Stimulated activated effector memory CD8-positive, alpha-beta T cell treated with anti-CD3 and anti-CD28 coated beads, Interleukin-12 subunit alpha, Interleukin-12 subunit beta, amount 100 ng/mL, for 72 hours (primary cell): ENCODE results near the gene XKR7.
"Not testable (repeated sequence)": the region's sequence is repeated elsewhere in the genome, so short reads cannot be mapped to it uniquely, and the experiment has no call there.

Experiments used
- ATAC-seq: fragments of 150-1000 bp; cut with Tn5 transposase; 2 replicates; pipeline ENCODE4 v1.10.0; 2021
- DNase-seq, 2 donors: peaks; one replicate each; pipeline ENCODE4 v3.0.0; 2021 to 2022; ENCODE audit warnings: low spot score in 2 of 2
- H3K27ac Mint-ChIP-seq: one replicate; pipeline ENCODE4 v1.8.0; 2022; ENCODE audit warnings: mild to moderate bottlenecking, mixed read lengths
- H3K36me3 Mint-ChIP-seq: one replicate; pipeline ENCODE4 v1.8.0; 2022; ENCODE audit warnings: mild to moderate bottlenecking, mixed read lengths
- H3K4me1 Mint-ChIP-seq: one replicate; pipeline ENCODE4 v1.8.0; 2022; ENCODE audit warnings: mixed read lengths
- H3K4me3 Mint-ChIP-seq: one replicate; pipeline ENCODE4 v1.8.0; 2022; ENCODE audit warnings: mild to moderate bottlenecking, mixed read lengths
- H3K9me3 Mint-ChIP-seq: one replicate; pipeline ENCODE4 v1.8.0; 2022; ENCODE audit warnings: mixed read lengths

The XKR7 gene

DNA sequence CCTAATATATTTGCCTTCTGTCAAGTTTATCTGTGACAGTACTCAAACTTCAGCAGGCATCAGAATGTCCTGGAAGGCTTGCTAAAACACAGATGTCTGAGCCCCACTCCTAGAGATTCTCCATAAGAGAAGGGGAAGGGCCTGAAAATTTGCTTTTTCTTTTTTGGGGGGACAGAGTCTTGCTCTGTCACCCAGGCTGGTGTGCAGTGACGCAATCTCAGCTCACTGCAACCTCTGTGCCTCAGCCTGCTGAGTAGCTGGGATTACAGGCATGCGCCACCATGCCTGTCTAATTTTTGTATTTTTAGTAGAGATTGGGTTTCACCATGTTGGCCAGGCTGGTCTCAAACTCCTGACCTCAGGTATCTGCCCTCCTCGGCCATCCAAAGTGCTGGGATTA lies 65.8 kb downstream of the XKR7 start:
- not testable (repeated sequence) for H3K4me1 Mint-ChIP-seq, H3K4me3 Mint-ChIP-seq, H3K36me3 Mint-ChIP-seq, ATAC-seq, DNase-seq, H3K27ac Mint-ChIP-seq, H3K9me3 Mint-ChIP-seq

DNA sequence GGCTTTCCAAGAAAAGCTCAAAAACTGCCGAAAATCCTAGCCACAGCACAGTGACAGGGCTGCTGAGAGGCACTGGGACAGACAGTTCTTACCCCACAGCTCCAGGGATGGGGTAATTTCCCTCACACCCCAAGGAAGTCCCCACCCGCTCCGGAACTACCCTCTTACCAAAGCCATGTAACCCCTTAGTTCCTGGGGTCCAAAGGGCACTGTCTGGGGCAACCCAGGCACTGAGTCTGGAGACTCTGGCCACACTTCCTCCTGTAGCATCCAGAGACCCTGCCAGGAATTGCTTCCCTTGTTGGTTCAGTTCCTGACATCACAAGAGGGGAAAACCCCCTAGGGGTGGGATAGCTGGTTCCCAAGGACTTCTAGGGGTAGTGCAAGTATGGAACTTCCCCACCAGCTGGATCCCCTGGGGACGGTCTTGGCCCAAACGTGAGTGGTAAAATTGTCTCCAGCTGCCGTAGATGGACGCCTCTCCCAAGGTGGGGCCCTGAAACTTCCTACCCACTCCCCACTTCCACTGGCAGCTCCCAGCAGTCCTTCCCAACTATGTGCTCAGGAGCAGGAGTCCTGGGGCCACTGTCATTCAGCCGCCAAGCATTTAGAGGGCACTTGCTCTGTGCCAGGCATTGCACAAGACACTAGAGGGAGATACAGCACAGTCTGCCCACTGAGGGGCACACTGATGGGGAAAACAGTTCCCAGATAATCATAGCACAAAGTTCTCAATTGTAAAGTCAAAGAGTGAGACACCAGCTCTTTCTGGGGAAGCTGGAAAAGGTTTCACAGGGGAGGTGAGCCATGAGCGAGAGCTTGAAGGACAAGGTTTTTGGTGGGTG lies 66.9 kb downstream of the XKR7 start:
- no peak for ATAC-seq
- Mint-ChIP-seq H3K36me3 (no peaks in the 10 kb centered on the region), H3K4me1 (no peaks in the 10 kb centered on the region), H3K4me3 (no peak overlapping the region), H3K9me3 (no peaks in the 10 kb centered on the region), H3K27ac (no peak overlapping the region)
- no peak for DNase-seq

DNA sequence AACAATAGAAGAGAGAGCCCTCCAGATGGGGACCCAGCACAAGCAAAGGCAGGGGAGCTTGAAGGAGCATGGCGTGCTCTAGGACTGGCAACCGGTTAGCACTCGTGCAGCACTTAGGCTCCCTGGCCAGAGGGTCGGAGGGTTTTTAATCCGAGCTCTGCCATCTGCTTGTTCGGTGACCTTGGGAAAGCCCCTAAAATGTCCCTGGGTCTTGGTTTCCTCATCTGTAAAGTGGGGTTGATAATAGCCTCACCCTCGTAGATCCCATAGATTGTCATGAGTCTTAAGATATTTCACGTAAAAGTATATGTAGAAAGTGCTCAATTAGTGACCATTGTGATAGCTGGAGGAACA lies 67.5 kb downstream of the XKR7 start:
- Mint-ChIP-seq H3K9me3 (no peaks in the 10 kb centered on the region), H3K4me1 (no peaks in the 10 kb centered on the region), H3K27ac (no peak overlapping the region), H3K36me3 (no peaks in the 10 kb centered on the region), H3K4me3 (no peak overlapping the region)
- no peak for DNase-seq
- no peak for ATAC-seq

DNA sequence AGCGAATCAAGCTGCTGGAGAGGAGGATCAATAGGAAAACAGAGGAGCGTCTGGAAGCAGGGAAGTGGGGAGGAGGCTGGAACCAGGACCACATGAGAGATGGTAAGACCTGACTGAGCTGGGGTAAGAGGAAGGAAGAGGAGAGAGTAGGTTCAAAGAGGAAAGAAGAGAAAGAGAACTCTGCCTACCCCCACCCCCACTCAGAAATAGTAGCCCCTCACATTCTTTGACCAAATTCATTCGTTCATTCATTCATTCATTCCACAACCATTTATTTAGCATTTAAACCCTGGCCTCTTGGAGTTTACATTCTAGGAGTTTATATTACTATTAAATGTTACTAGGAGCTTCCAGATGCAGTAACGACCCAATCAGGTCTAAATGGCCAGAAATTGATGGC lies 68.3 kb downstream of the XKR7 start:
- ATAC-seq = no peak
- DNase-seq = no peak
- Mint-ChIP-seq H3K27ac (no peak overlapping the region), H3K36me3 (no peaks in the 10 kb centered on the region), H3K4me3 (no peak overlapping the region), H3K4me1 (no peaks in the 10 kb centered on the region), H3K9me3 (no peaks in the 10 kb centered on the region)

DNA sequence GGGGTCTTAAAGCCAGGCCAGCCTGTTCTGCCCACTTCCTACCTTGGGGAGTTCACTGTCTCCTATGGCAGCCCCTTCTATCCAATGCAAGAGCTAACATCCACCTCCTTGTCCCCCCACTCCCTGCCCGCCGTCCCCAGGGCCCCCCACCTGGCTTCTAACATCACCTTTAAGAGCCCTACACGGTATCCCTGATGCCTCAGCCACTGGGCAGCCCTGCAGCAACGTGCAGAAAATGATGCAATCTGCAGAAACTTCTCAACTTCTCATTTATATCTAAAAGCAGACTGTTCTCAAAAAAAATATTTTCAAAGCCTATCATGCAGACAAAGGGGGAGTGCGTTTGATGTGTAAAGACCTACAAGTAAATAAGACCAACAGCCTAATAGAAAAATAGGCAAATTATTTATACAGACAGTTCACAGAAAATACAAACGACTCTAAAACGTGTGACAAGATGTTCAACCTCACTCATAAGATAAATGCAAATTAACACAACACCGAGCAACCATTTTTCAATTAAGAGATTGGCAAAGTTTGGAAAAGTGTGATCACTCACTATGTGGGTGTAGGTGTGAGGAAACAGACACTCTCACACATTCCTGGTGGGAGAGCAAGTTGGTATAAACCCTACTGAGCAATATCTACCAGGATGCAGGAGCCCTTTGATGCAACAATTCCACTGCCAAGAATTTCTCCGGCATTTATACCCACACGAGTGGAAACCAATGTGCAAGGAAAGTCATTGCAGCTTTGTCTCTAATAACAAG lies 69.0 kb downstream of the XKR7 start:
- DNase-seq (no peak), ATAC-seq (no peak)
- Mint-ChIP-seq H3K36me3 (no peaks in the 10 kb centered on the region), H3K9me3 (no peaks in the 10 kb centered on the region), H3K4me3 (no peak overlapping the region), H3K4me1 (no peaks in the 10 kb centered on the region), H3K27ac (no peak overlapping the region)

DNA sequence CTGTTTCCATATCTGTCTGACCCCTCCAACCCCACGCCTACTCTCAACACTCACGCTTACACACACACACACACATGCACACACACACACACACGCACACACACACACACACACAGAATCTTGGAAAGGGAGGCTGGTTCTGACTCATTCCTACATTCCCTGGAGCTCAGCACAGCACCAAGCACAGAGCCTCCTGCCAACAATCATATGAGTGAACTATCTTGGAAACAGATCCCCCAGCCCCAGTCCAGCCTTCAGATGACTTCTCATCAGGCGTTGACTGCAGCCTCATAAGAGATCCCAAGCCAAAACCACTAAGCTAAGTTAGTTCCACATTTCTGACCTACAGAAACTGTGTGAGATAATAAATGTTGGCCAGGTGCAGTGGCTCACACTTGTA lies 70.0 kb downstream of the XKR7 start:
- Mint-ChIP-seq H3K4me3 (no peak overlapping the region), H3K9me3 (no peaks in the 10 kb centered on the region), H3K27ac (no peak overlapping the region), H3K4me1 (no peaks in the 10 kb centered on the region), H3K36me3 (no peaks in the 10 kb centered on the region)
- ATAC-seq = no peak
- no peak for DNase-seq

DNA sequence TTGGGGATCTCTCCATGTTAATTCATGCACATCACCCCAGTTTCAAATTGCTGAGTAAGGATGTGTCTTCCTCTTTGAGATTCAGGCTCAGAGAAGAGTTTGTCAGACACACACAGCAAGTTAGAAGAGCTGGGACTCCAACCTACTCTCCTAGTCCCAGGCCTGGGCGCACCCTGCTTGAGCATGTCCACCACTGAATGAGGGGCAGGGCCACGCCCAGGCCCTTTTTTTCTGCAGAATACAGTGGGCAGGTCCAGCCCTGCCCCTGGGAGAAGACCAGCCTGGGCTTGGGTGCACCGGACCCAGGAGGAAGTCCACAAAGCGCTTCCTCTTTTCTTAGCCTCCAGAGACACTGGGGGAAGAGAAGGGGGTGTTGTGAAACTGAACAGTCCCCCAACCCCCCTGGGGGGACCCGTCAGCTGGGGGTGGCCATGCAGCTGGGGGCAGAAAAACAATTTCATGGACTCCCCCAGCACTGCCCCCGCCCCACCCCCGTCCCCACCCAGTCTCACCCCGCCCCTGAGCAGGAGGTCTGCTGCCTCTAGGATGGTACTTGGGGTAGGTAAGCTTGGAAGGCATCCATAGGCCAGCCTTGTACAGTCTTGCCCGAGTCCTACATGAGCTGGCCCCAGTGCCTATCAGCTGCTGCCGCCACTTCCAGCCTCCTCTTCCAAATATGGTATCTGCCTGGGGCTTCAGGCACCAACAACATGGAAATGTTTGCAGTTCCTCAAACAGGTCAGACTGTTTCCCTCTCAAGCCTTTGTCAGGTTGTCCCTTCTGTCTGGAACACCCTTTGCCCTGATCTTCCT lies 72.4 kb downstream of the XKR7 start:
- Mint-ChIP-seq H3K36me3 (no peaks in the 10 kb centered on the region), H3K9me3 (no peaks in the 10 kb centered on the region), H3K4me1 (no peaks in the 10 kb centered on the region), H3K27ac (no peak overlapping the region), H3K4me3 (no peak overlapping the region)
- ATAC-seq = no peak
- no peak for DNase-seq

DNA sequence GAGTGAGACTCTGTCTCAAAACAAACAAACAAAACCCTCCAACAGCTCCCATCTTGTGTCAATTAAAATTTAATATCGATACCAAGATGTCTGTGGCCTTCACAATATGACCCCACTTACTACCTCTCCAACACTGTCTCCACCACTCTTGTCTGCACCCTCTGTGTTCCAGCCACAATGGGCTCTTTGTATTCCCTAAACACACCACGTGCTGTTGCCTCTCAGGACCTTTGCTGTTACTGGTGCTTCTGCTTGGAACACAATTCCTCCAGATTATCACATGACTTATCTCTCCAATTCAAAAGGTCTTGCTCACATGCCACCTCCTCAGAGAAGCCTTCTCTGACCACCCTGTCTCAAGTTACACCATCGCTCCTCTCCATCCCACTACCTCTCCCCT lies 78.0 kb downstream of the XKR7 start:
- Mint-ChIP-seq H3K4me1 (peaks cover 1% of the 10 kb centered on the region), H3K9me3 (no peaks in the 10 kb centered on the region), H3K4me3 (no peak overlapping the region), H3K27ac (no peak overlapping the region), H3K36me3 (no peaks in the 10 kb centered on the region)
- ATAC-seq = no peak
- DNase-seq = no peak

DNA sequence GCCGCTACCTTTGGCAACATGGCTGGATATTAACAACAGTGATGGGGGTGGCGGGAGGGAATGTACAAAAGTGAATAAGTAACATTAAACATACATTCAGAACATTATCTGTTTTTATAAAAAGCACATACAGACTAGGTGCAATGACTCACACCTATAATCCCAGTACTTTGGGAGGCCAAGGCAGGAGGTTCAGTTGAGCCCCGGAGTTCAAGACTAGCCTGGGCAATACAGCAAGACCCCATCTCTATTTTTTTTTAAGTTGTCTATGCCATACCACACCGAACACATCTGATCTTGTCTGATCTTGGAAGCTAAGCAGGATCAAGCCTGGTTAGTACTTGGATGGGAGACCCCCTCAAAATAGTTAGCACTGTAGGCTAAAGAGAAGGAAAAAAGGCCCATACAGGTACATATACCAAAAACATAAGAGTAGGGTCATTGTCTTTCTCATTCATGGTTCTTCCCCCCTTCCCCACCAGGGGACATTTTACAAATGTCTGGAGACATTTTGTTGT lies 82.4 kb downstream of the XKR7 start:
- Mint-ChIP-seq H3K4me1 (peaks cover 14% of the 10 kb centered on the region), H3K27ac (no peak overlapping the region), H3K9me3 (no peaks in the 10 kb centered on the region), H3K4me3 (no peak overlapping the region), H3K36me3 (no peaks in the 10 kb centered on the region)
- DNase-seq (no peak), ATAC-seq (no peak)

DNA sequence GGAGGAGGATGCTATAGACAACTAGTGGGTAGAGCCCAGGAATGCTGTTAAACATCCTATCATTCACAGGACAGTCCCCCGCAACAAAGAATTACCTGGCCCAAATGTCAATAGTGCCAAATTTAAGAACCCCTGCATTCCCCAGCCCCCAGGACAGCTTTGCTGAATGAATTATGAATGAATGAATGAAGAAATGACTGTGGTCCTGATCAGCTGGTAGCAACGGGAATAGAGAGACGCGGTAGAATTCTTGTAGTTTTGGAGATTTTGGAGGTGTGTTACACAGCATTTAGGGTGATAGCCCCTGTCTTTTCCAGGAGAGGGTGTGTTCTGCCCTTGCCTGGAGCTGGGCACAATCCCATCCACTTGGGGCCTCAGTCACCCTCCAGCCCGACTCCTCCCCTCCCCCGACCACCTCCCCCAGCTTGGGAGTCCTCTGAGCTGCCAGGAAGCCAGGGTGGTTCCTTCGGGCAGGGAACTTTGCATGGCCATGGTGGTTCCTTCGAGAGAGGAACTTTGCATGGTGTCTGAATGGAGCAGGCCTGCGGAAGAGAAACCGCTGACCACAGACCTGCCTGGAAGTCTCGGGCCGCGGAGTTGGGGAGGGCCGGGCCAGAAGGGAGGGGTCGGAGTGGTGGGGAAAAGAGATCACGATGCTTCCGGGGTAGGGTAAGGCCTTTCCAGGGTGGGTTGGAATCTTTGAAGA lies 83.1 kb downstream of the XKR7 start:
- ATAC-seq = no peak
- Mint-ChIP-seq H3K9me3 (no peaks in the 10 kb centered on the region), H3K27ac (no peak overlapping the region), H3K36me3 (no peaks in the 10 kb centered on the region), H3K4me1 (peaks cover 14% of the 10 kb centered on the region), H3K4me3 (peak overlapping the region; percentile 67)
- DNase-seq = no peak

DNA sequence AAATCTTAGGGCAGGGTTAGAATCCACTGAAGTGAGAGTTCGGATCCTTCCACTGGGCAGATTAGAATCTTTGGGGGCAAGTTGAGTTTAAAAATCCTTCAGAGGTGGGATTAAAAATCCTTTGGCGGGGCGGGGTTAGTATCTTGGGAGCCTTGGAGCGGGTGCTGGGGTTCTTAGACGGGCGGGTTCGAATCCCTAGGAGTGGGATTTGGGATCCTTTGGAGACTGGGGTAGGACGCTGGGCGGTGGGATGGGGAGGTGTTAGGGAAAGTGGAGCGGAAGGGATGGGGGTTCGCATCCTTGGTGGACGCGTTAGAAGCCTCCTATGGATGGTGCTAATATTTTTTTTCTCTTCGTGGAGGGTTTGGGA lies 83.8 kb downstream of the XKR7 start:
- H3K36me3 Mint-ChIP-seq = no peaks in the 10 kb centered on the region
- no peaks in the 10 kb centered on the region for H3K9me3 Mint-ChIP-seq
- H3K4me1 Mint-ChIP-seq = peaks cover 14% of the 10 kb centered on the region
- peak overlapping the region; percentile 67 for H3K4me3 Mint-ChIP-seq
- peak overlapping the region; percentile 29 for H3K27ac Mint-ChIP-seq
- ATAC-seq = no peak
- no peak for DNase-seq

DNA sequence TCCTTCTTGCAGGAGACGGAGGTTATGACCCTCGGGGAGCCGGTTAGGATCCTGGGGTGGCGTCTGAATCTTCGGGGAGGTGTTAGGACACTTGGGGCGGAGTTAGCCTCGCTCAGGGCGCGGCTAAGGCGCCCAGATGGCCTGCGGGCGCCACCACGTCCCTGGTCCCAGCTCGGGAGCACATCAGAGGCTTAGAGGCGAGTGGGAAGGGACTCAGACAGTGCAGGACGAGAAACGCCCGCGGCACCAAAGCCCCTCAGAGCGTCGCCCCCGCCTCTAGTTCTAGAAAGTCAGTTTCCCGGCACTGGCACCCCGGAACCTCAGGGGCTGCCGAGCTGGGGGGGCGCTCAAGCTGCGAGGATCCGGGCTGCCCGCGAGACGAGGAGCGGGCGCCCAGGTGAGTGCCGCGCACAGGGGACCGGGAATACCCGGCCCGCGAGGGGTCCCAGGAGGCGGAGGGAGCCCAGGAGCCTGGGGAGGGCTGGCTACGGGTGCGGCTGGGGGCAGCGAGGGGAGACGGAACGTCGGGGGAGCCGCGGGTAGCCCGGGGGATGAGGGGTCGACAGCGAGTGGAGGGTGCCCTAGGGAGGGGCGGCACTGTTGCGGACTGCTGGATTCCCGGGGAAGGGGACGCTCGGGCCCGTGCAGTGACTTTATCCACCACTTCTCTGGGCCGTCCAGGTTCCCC lies 84.3 kb downstream of the XKR7 start, which contains the start of gene HCK:
Gene HCK, plus strand, starts transcription at position 153 of the 688 bp plus-strand sequence.
- peaks cover 14% of the 10 kb centered on the region for H3K4me1 Mint-ChIP-seq
- no peaks in the 10 kb centered on the region for H3K9me3 Mint-ChIP-seq
- peak within 1 kb of the TSS; percentile 29 for H3K27ac Mint-ChIP-seq
- no peak for DNase-seq
- ATAC-seq = peak; percentile 49
- H3K4me3 Mint-ChIP-seq = peak within 1 kb of the TSS; percentile 67
- H3K36me3 Mint-ChIP-seq = no peaks in the 10 kb centered on the region

DNA sequence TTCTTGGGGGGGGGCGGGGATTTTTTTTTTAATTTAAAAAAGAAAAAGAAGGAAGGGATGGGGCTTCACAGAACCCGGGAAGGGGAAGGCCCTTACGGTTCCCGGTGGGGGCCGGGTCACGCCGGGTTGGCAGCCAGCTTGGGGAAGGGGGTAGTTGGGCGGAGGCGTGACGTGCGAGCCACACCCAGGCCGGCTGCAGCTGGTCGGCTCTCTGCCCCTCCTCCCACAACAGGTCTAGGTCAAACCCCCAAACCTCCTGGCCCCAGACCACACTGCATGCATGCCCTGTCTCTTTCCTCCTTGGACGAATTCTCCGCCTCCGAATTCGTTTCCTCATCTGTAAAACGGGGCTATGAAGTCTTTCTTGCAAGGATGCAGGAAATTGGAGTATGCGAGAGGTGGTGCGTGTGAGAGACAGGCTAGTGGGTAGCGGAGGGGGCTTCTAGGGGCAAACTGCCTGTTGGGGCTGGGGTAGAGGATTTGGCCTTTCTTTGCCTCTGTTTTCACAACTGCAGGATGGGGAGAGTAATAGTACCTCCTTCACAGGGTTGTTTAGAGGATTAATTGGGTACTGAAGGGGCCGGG lies 84.9 kb downstream of the XKR7 start:
- Mint-ChIP-seq H3K4me3 (peak overlapping the region; percentile 67), H3K4me1 (peaks cover 14% of the 10 kb centered on the region), H3K9me3 (no peaks in the 10 kb centered on the region), H3K27ac (no peak overlapping the region), H3K36me3 (no peaks in the 10 kb centered on the region)
- DNase-seq (no peak), ATAC-seq (no peak)
